ENCODE measurements around the gene EPHA2. TPM values are rescaled to one million over a fixed set of nuclear protein-coding genes. Genes with fewer than 3 reads are reported as not detected.

The EPHA2 gene
- total and polyA plus RNA-seq, 2 donors (not counting 1 experiment from before 2014, with no cell fraction given) = 9.8 to 24.6 TPM

- no peaks in the 10 kb centered on the region for H4K20me1 ChIP-seq (ENCODE audit: control insufficient read depth, extremely low read depth, insufficient read depth, low read length)
- no peaks in the 10 kb centered on the region for H3K9me3 ChIP-seq (ENCODE audit: control insufficient read depth, insufficient read depth, low read depth, low read length)
- H3K36me3 ChIP-seq (ENCODE audit: control insufficient read depth, insufficient read depth, low read length) = no peaks in the 10 kb centered on the region
- no peak overlapping the region for H3K4me2 ChIP-seq (ENCODE audit: extremely low read depth, insufficient read depth, low read length)
- H3K79me2 ChIP-seq (ENCODE audit: control insufficient read depth, insufficient read depth, low read length) = no peaks in the 10 kb centered on the region
- peaks cover 47% of the 10 kb centered on the region for H3K4me1 ChIP-seq (ENCODE audit: control insufficient read depth, extremely low read depth, insufficient read depth, low read length)
- DNase-seq (ENCODE audit: low read depth in 2 of 2) = no peak
- H3K27me3 ChIP-seq (ENCODE audit: control insufficient read depth, insufficient read depth, low read length) = no peaks in the 10 kb centered on the region
- H3K4me3 ChIP-seq (replicated peaks in 1 of 4; ENCODE audit: control extremely low read depth in 1 of 4, insufficient read depth in 1 of 4, low read depth in 3 of 4, low read length in 4 of 4) = no peak overlapping the region
- H2AFZ ChIP-seq (ENCODE audit: low read length) = no peak overlapping the region
- no peak overlapping the region for H3K9ac ChIP-seq (ENCODE audit: insufficient read depth, low read length)
- no peak overlapping the region for H3K27ac ChIP-seq (ENCODE audit: insufficient read depth, low read length)
- TF ChIP-seq CTCF (conservative IDR thresholded peaks at IDR 0.05 in 1 of 2, IDR thresholded peaks at IDR 0.05 in 1 of 2; ENCODE audit: low read depth in 1 of 2, low read length in 2 of 2) = no peak
- TF ChIP-seq EZH2 (IDR thresholded peaks at IDR 0.05; ENCODE audit: low read length, missing control alignments) = no peak
These were observed 18.5 kb upstream of the EPHA2 start for GRCh38 chr1:16174261-16174868.

- peaks cover 42% of the 10 kb centered on the region for H3K4me1 ChIP-seq (ENCODE audit: control insufficient read depth, extremely low read depth, insufficient read depth, low read length)
- H3K9me3 ChIP-seq (ENCODE audit: control insufficient read depth, insufficient read depth, low read depth, low read length) = no peaks in the 10 kb centered on the region
- H3K4me2 ChIP-seq (ENCODE audit: extremely low read depth, insufficient read depth, low read length) = no peak overlapping the region
- no peak overlapping the region for H3K4me3 ChIP-seq (replicated peaks in 1 of 4; ENCODE audit: control extremely low read depth in 1 of 4, insufficient read depth in 1 of 4, low read depth in 3 of 4, low read length in 4 of 4)
- no peak overlapping the region for H2AFZ ChIP-seq (ENCODE audit: low read length)
- H3K9ac ChIP-seq (ENCODE audit: insufficient read depth, low read length) = peak overlapping the region; percentile 24
- H3K27ac ChIP-seq (ENCODE audit: insufficient read depth, low read length) = peak overlapping the region; percentile 13
- H3K27me3 ChIP-seq (ENCODE audit: control insufficient read depth, insufficient read depth, low read length) = no peaks in the 10 kb centered on the region
- DNase-seq (ENCODE audit: low read depth in 2 of 2) = peak; percentile 63 to 88
- no peaks in the 10 kb centered on the region for H3K36me3 ChIP-seq (ENCODE audit: control insufficient read depth, insufficient read depth, low read length)
- TF ChIP-seq EZH2 (IDR thresholded peaks at IDR 0.05; ENCODE audit: low read length, missing control alignments) (no peak), CTCF (conservative IDR thresholded peaks at IDR 0.05 in 1 of 2, IDR thresholded peaks at IDR 0.05 in 1 of 2; ENCODE audit: low read depth in 1 of 2, low read length in 2 of 2) (no peak)
- H4K20me1 ChIP-seq (ENCODE audit: control insufficient read depth, extremely low read depth, insufficient read depth, low read length) = no peaks in the 10 kb centered on the region
- no peaks in the 10 kb centered on the region for H3K79me2 ChIP-seq (ENCODE audit: control insufficient read depth, insufficient read depth, low read length)
These were observed 17.8 kb upstream of the EPHA2 start for GRCh38 chr1:16173447-16174260.

- Histone ChIP-seq H3K79me2 (ENCODE audit: control insufficient read depth, insufficient read depth, low read length) (no peaks in the 10 kb centered on the region), H3K27me3 (ENCODE audit: control insufficient read depth, insufficient read depth, low read length) (no peaks in the 10 kb centered on the region), H3K4me2 (ENCODE audit: extremely low read depth, insufficient read depth, low read length) (no peak overlapping the region), H3K36me3 (ENCODE audit: control insufficient read depth, insufficient read depth, low read length) (no peaks in the 10 kb centered on the region), H2AFZ (ENCODE audit: low read length) (no peak overlapping the region), H4K20me1 (ENCODE audit: control insufficient read depth, extremely low read depth, insufficient read depth, low read length) (no peaks in the 10 kb centered on the region), H3K27ac (ENCODE audit: insufficient read depth, low read length) (peak overlapping the region; percentile 13), H3K9ac (ENCODE audit: insufficient read depth, low read length) (peak overlapping the region; percentile 24), H3K9me3 (ENCODE audit: control insufficient read depth, insufficient read depth, low read depth, low read length) (no peaks in the 10 kb centered on the region), H3K4me3 (replicated peaks in 1 of 4; ENCODE audit: control extremely low read depth in 1 of 4, insufficient read depth in 1 of 4, low read depth in 3 of 4, low read length in 4 of 4) (no peak overlapping the region), H3K4me1 (ENCODE audit: control insufficient read depth, extremely low read depth, insufficient read depth, low read length) (peaks cover 41% of the 10 kb centered on the region)
- TF ChIP-seq CTCF (conservative IDR thresholded peaks at IDR 0.05 in 1 of 2, IDR thresholded peaks at IDR 0.05 in 1 of 2; ENCODE audit: low read depth in 1 of 2, low read length in 2 of 2) = no peak
- peak; percentile 51 to 86 for DNase-seq (ENCODE audit: low read depth in 2 of 2)
These were observed 17.1 kb upstream of the EPHA2 start for GRCh38 chr1:16172964-16173446.

Data from fibroblast of lung (primary cell).